HG03025 (cell line): ENCODE measurements around the gene VAV2.

Source experiments
- ATAC-seq: cut with Tn5 transposase; IDR thresholded peaks from one replicate; pipeline ENCODE4 v1.9.1; 2021; ENCODE audit warnings: mild to moderate bottlenecking, moderate library complexity; ENCODE audit not compliant: unreplicated experiment, low FRiP score

Gene VAV2

GRCh38 chr9:133789778-133790177, 202.3 kb downstream of the VAV2 start:
- ATAC-seq, result no peak

GRCh38 chr9:133788819-133789717, 203.1 kb downstream of the VAV2 start:
- no peak for ATAC-seq

GRCh38 chr9:133788045-133788818, 203.9 kb downstream of the VAV2 start:
- ATAC-seq, result no peak

GRCh38 chr9:133787754-133788025, 204.4 kb downstream of the VAV2 start:
- ATAC-seq, result no peak

- ATAC-seq, result no peak
Observed at GRCh38 chr9:133786907-133787753, 205.0 kb downstream of the VAV2 start.

- no peak for ATAC-seq
Observed at GRCh38 chr9:133786371-133786753, 205.8 kb downstream of the VAV2 start.

- ATAC-seq, result no peak
Observed at GRCh38 chr9:133785753-133786370, 206.3 kb downstream of the VAV2 start.

GRCh38 chr9:133784731-133785561, 207.2 kb downstream of the VAV2 start:
- ATAC-seq, result no peak

- no peak for ATAC-seq
Observed at GRCh38 chr9:133783331-133783731, 208.8 kb downstream of the VAV2 start.

- ATAC-seq, result no peak
Observed at GRCh38 chr9:133782157-133783130, 209.7 kb downstream of the VAV2 start.

- no peak for ATAC-seq
Observed at GRCh38 chr9:133781828-133782135, 210.3 kb downstream of the VAV2 start.

GRCh38 chr9:133780962-133781827, 210.9 kb downstream of the VAV2 start:
- no peak for ATAC-seq

GRCh38 chr9:133780404-133780945, 211.6 kb downstream of the VAV2 start:
- no peak for ATAC-seq

- ATAC-seq, result no peak
Observed at GRCh38 chr9:133779516-133780403, 212.4 kb downstream of the VAV2 start.

GRCh38 chr9:133779081-133779480, 213.0 kb downstream of the VAV2 start:
- ATAC-seq, result no peak

GRCh38 chr9:133778336-133779013, 213.6 kb downstream of the VAV2 start:
- no peak for ATAC-seq
